Hippocampal formation (tissue), 2 donors: Measurements from ENCODE around the gene ZNF346.
A peak's percentile ranks its signal among the peaks of the same experiment; 100 is the strongest.
"Not testable (repeated sequence)": the region's sequence is repeated elsewhere in the genome, so short reads cannot be mapped to it uniquely, and the experiment has no call there.

Source experiments
- DNase-seq, 2 donors: peaks; one replicate each; lab custom pipeline; 2025; lab: John Stamatoyannopoulos, UW

ZNF346 gene

GRCh38 chr5:177022386-177023302 lies at the start of gene ZNF346:
Gene ZNF346, plus strand, starts transcription at chr5:177022696. Its CDS starts 43 bp downstream, at chr5:177022739.
- DNase-seq = peak; percentile 72

- DNase-seq = no peak
Observed at GRCh38 chr5:176979669-176980068, 42.8 kb upstream of the ZNF346 start.

- no peak for DNase-seq
Observed at GRCh38 chr5:176980818-176981217, 41.7 kb upstream of the ZNF346 start.

GRCh38 chr5:176983112-176983511 lies 39.4 kb upstream of the ZNF346 start:
- DNase-seq = not testable (repeated sequence)

GRCh38 chr5:176983593-176983992 lies 38.9 kb upstream of the ZNF346 start:
- not testable (repeated sequence) for DNase-seq

GRCh38 chr5:176984176-176984575 lies 38.3 kb upstream of the ZNF346 start:
- DNase-seq = not testable (repeated sequence)

GRCh38 chr5:176985516-176985915 lies 37.0 kb upstream of the ZNF346 start:
- DNase-seq = no peak

- no peak for DNase-seq
Observed at GRCh38 chr5:176986280-176986679, 36.2 kb upstream of the ZNF346 start.

- DNase-seq = no peak
Observed at GRCh38 chr5:176987583-176987982, 34.9 kb upstream of the ZNF346 start.

- DNase-seq = not testable (repeated sequence)
Observed at GRCh38 chr5:176993081-176993480, 29.4 kb upstream of the ZNF346 start.

- DNase-seq = no peak
Observed at GRCh38 chr5:176994460-176995121, 27.9 kb upstream of the ZNF346 start.

- DNase-seq = no peak
Observed at GRCh38 chr5:176995122-176995490, 27.4 kb upstream of the ZNF346 start.

- no peak for DNase-seq
Observed at GRCh38 chr5:176995896-176996767, 26.4 kb upstream of the ZNF346 start.

GRCh38 chr5:176996780-176997179 lies 25.7 kb upstream of the ZNF346 start:
- no peak for DNase-seq

GRCh38 chr5:176998828-176999227 lies 23.7 kb upstream of the ZNF346 start:
- DNase-seq = no peak

- DNase-seq = not testable (repeated sequence)
Observed at GRCh38 chr5:176999526-176999925, 23.0 kb upstream of the ZNF346 start.

- DNase-seq = no peak
Observed at GRCh38 chr5:177003649-177004048, 18.8 kb upstream of the ZNF346 start.

GRCh38 chr5:177004961-177005360 lies 17.5 kb upstream of the ZNF346 start:
- DNase-seq = no peak

- DNase-seq = peak in 1 of 2 donors; percentile 54
Observed at GRCh38 chr5:177005619-177006264, 16.8 kb upstream of the ZNF346 start.

- DNase-seq = peak; percentile 85 to 89
Observed at GRCh38 chr5:177006265-177006972, 16.1 kb upstream of the ZNF346 start, which contains the start of gene UIMC1. Gene UIMC1, minus strand, starts transcription at chr5:177006779. Its CDS starts 24,164 bp downstream, at chr5:176982615.

GRCh38 chr5:177008716-177009115 lies 13.8 kb upstream of the ZNF346 start:
- no peak for DNase-seq
